ENCODE measurements around the gene ERVV-1.
"Not testable (repeated sequence)": the region's sequence is repeated elsewhere in the genome, so short reads cannot be mapped to it uniquely, and the experiment has no call there.

Gene ERVV-1, protein sequence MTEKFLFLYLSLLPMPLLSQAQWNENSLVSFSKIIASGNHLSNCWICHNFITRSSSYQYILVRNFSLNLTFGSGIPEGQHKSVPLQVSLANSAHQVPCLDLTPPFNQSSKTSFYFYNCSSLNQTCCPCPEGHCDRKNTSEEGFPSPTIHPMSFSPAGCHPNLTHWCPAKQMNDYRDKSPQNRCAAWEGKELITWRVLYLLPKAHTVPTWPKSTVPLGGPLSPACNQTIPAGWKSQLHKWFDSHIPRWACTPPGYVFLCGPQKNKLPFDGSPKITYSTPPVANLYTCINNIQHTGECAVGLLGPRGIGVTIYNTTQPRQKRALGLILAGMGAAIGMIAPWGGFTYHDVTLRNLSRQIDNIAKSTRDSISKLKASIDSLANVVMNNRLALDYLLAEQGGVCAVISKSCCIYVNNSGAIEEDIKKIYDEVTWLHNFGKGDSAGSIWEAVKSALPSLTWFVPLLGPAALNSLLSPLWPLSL

DNA sequence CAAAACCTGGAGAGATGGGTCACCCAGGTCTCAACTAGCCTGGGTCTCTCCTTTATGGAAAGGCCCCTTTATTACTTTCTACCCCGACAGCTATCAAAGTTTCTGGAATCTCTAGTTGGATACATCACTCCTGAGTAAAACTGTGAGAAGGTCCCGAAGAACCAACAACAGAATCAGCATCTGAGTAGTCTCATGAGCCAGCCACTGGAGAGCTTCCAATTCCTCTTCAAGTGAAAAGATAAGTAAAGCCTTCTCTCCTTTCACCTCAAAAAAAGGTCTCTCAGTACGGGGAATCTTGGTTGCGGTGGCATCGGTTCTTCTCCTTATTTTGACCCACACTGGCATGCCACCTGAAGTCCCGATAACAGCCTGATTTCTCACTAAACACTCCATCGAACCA, at the start of gene ERVV-1:
Gene ERVV-1, plus strand, starts transcription at position 301 of the 400 bp plus-strand sequence. CDS start 170 bp downstream, outside the sequence.
- H3K4me1 ChIP-seq: no peaks in the 10 kb centered on the region
- H3K4me3 ChIP-seq: no peak within 1 kb of the TSS
- in situ Hi-C loops (cut with MboI; ENCODE audit: low sequenced_read_pairs): no loop called here
- peaks cover 12% of the 10 kb centered on the region for H3K9me3 ChIP-seq
- no peak for DNase-seq (ENCODE audit: low spot score in 2 of 2)
- H3K27me3 ChIP-seq (ENCODE audit: low read depth): no peaks in the 10 kb centered on the region
- no peaks in the 10 kb centered on the region for H3K36me3 ChIP-seq (replicated peaks)

DNA sequence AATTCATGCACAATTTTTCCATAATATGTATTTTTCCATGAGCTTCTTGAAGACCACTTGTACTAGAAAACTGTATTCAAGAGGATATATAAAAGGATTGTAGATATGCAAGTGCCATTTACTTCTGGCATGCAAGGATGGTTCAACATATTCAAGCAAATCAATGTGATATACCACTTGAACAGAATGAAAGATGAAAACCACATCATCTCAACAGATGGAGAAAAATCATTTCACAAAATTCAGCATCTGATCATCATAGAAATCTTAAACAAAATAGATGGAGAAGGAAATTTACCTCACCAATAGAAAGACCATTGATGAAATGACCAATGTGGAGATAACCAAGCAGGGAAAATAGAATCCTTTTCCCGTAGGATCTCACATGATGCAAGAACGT, 45.9 kb upstream of the ERVV-1 start:
- no peak for DNase-seq (ENCODE audit: low spot score in 2 of 2)
- H3K36me3 ChIP-seq (replicated peaks): no peaks in the 10 kb centered on the region
- no peak overlapping the region for H3K4me3 ChIP-seq
- in situ Hi-C loops (cut with MboI; ENCODE audit: low sequenced_read_pairs): no loop called here
- no peaks in the 10 kb centered on the region for H3K9me3 ChIP-seq
- no peaks in the 10 kb centered on the region for H3K4me1 ChIP-seq
- no peaks in the 10 kb centered on the region for H3K27me3 ChIP-seq (ENCODE audit: low read depth)

DNA sequence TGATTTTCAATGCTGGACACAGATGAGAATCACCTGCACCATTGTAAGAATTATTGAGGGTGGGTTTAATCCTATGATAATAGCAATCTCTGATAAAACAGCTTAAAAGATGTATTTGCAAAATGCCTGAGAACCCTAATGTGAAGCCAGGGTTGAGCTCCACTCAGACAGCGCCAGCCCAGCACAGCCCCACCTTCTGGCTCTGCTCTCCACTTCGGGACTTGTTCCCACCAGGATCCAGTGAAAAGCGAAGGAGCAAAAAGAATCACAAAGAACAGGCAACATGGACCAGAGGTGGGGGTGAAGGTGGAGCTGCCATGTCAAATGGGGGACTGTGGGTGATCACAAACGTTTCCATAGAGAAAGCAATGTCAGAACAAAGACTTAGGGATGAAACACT, 32.4 kb upstream of the ERVV-1 start:
- no peaks in the 10 kb centered on the region for H3K27me3 ChIP-seq (ENCODE audit: low read depth)
- H3K9me3 ChIP-seq: no peaks in the 10 kb centered on the region
- H3K4me1 ChIP-seq: no peaks in the 10 kb centered on the region
- H3K36me3 ChIP-seq (replicated peaks): no peaks in the 10 kb centered on the region
- no peak for DNase-seq (ENCODE audit: low spot score in 2 of 2)
- in situ Hi-C loops (cut with MboI; ENCODE audit: low sequenced_read_pairs): no loop called here
- H3K4me3 ChIP-seq: no peak overlapping the region

DNA sequence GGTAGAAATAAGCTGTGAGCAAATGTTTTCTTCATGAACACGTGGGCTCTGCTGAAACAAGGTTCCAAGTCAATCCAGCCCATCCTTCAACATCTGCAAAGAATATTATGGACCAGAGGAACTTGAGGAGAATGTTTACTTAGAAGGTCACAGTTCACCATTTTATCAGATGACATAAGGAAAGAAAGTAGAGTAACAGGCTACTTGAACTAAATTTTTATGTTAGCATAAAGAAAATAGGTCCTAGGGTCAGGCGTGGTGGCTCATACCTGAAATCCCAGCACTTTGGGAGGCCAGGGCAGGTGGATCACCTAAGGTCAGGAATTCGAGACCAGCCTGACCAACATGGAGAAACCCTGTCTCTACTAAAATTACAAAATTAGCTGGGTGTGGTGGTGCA, 30.6 kb upstream of the ERVV-1 start:
- H3K4me1 ChIP-seq; in situ Hi-C loops (cut with MboI; ENCODE audit: low sequenced_read_pairs); H3K27me3 ChIP-seq (ENCODE audit: low read depth); DNase-seq (ENCODE audit: low spot score in 2 of 2); H3K36me3 ChIP-seq (replicated peaks); H3K4me3 ChIP-seq; H3K9me3 ChIP-seq: not testable (repeated sequence)

DNA sequence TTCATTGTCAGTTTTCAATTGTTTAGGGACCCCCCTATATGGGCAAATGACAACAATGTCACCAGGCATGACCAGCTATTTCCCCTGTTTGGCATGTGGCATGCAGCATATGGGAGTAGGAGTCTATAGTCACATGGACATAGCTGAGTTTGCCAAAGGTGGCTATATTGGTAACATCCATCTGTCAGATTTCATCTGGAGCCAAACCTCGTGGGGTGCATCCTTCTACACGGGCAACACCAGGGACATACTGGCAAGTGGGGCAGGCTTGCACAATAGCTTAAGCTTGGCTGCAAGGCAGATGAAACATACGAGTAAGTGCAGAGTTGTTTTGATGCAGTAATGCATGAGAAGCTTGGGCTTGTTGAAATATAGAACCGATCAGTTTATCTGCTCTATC, 26.5 kb upstream of the ERVV-1 start:
- no peaks in the 10 kb centered on the region for H3K27me3 ChIP-seq (ENCODE audit: low read depth)
- DNase-seq (ENCODE audit: low spot score in 2 of 2): no peak
- H3K4me3 ChIP-seq: no peak overlapping the region
- H3K4me1 ChIP-seq: no peaks in the 10 kb centered on the region
- H3K36me3 ChIP-seq (replicated peaks): no peaks in the 10 kb centered on the region
- no peaks in the 10 kb centered on the region for H3K9me3 ChIP-seq
- in situ Hi-C loops (cut with MboI; ENCODE audit: low sequenced_read_pairs): no loop called here

DNA sequence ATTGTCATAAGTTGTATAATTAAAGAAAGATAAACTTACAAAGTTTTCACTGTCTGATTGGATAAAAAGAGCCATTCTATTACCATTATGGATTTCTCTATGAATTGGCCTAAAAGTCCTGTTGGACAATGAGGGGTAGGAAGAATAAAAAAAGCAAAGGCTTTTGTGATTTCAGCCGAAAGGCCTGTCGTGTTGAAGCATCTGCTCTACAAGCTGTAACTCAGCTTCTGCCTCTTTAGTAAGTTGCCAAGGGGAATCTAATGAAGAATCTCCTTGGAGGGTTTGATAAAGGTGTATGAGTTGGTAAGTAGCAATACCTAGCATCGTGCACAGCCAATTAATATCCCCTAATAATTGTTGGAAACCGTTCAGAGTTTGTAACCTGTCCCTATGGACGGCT, 25.2 kb upstream of the ERVV-1 start:
- H3K4me1 ChIP-seq: no peaks in the 10 kb centered on the region
- H3K27me3 ChIP-seq (ENCODE audit: low read depth): no peaks in the 10 kb centered on the region
- H3K9me3 ChIP-seq: no peaks in the 10 kb centered on the region
- no peaks in the 10 kb centered on the region for H3K36me3 ChIP-seq (replicated peaks)
- H3K4me3 ChIP-seq: no peak overlapping the region
- in situ Hi-C loops (cut with MboI; ENCODE audit: low sequenced_read_pairs): no loop called here
- no peak for DNase-seq (ENCODE audit: low spot score in 2 of 2)

DNA sequence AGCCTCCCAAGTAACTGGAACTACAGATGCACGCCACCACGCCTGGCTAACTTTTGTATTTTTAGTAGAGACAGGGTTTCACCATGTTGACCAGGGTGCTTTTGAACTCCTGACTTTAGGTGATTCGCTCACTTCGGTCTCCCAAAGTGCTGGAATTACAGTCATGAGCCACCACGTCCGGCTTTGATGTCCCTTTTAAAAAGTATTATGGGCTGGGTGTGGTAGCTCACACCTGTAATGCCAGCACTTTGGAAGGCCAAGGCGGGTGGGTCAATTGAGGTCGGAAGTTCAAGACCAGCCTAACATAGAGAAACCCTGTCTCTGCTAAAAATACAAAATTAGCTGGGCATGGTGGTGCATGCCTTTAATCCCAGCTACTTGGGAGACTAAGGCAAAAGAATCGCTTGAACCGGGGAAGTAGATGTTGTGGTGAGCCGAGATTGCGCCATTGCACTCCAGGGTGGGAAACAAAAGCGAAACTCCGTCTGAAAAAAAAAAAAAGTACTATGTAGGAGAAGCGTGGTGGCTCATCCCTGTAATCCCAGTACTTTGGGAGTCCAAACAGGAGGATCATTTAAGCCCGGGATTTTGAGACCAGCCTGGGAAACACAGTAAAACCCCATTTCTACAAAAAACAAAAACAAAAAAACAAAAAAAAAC, 22.8 kb upstream of the ERVV-1 start:
- Histone ChIP-seq H3K4me3 (no peak overlapping the region), H3K9me3 (no peaks in the 10 kb centered on the region), H3K27me3 (ENCODE audit: low read depth) (no peaks in the 10 kb centered on the region), H3K36me3 (replicated peaks) (no peaks in the 10 kb centered on the region), H3K4me1 (no peaks in the 10 kb centered on the region)
- in situ Hi-C loops (cut with MboI; ENCODE audit: low sequenced_read_pairs): no loop called here
- no peak for DNase-seq (ENCODE audit: low spot score in 2 of 2)

DNA sequence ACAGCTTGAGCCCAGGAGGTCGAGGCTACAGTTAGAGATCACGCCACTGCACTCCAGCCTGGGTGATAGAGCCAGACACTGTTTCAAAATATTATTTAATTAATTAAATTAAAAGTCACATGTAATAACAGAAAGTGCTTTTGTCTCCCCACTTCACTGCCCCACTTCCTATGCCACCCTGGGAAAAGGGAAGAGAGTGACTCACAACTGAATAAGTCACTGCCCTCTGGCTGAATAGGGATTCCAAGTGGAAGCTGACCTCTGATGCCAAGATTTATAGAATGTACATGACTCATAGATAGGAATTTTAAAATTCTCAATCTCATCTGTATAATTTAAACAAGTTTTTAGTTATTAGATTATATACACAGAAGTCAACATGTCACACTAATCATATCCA, 22.2 kb upstream of the ERVV-1 start:
- H3K4me3 ChIP-seq: no peak overlapping the region

DNA sequence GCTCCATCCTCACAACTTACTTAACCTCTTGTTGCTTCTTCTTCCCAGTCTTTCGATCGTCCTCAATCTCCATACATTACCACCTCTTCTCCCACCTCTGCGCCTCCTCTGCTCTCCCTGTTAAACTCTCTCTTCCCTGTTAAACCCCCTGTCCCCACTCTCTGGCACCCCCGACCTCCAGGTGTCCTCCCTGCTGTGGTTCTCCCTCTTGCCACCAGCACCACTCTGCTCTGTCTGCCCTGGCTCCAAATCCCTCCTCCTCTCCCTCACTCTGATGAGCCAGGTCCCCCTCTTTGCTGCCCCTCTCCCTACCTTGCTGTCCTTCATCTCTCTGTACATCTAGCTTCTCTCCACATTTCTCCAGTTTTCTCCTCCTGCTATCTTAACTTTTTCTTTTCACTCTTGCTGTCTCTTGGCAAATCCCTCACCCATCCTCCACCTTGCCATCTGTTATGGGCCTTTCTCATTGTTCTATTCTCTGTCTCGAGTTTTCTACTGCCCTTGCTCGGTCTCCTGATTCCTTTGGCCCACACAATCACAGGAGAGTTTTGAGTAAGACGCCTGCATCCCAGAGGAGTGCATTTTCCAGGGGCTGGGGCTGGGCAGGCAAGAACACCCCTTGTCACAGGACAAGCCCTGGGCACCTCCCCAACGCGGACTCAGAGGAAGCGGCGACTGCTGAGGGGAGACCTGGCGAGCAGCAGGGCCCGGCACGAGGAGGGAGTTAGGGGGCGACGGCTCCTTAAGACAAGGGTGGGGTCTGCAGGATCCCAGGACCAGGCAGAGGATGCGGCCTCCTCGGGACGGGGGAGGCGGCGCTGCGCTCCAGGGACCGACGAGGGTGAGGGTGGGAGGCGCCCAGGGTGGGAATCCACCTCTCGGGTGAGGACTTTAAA, 21.4 kb upstream of the ERVV-1 start:
- Histone ChIP-seq H3K4me3 (no peak overlapping the region), H3K9me3 (no peaks in the 10 kb centered on the region), H3K4me1 (no peaks in the 10 kb centered on the region), H3K36me3 (replicated peaks) (no peaks in the 10 kb centered on the region), H3K27me3 (ENCODE audit: low read depth) (no peaks in the 10 kb centered on the region)
- no peak for DNase-seq (ENCODE audit: low spot score in 2 of 2)
- in situ Hi-C loops (cut with MboI; ENCODE audit: low sequenced_read_pairs): no loop called here

More for the DNA sequence above, 22.2 kb upstream of the ERVV-1 start:
- Histone ChIP-seq H3K4me1 (no peaks in the 10 kb centered on the region), H3K9me3 (no peaks in the 10 kb centered on the region), H3K27me3 (ENCODE audit: low read depth) (no peaks in the 10 kb centered on the region), H3K36me3 (replicated peaks) (no peaks in the 10 kb centered on the region)
- DNase-seq (ENCODE audit: low spot score in 2 of 2): no peak
- in situ Hi-C loops (cut with MboI; ENCODE audit: low sequenced_read_pairs): no loop called here

DNA sequence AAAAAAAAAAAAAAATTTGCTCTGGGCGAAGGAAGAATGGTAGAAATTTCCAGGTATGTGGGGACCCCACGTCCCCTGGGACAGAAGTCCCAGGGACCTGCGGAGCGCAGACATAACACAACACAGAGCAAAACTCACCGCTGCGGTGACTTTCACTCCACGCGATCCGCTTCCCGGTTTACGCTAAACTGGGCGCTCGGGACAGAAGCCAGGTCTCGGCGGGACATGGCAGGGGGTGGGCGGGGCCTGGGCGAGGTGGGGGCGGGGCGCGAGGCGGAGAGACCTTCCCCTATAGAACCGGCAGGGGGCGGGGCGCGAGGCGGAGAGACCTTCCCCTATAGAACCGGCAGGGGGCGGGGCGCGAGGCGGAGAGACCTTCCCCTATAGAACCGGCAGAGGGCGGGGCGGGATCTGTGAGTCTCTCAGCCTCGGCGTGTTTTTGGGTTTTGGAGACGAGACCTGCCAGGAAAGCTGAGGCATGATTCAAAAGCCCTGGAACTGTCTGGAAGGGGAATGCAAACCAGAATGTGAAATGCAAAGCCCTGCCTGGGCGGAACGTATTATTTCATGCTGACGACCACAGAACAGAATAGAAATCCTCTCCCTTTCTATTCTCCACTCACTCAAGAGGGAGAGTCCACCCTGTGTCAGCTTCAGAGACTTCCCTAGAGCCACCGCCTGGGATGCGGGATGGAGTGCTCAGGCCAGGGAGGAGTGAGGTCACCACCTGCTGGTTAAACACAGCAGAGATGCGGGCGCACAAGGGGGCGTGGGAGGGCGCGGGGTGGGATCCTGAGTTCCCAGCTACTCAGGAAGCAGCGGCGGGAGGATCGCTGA, 20.2 kb upstream of the ERVV-1 start:
- no peaks in the 10 kb centered on the region for H3K9me3 ChIP-seq
- H3K36me3 ChIP-seq (replicated peaks): no peaks in the 10 kb centered on the region
- peak; percentile 47 to 88 for DNase-seq (ENCODE audit: low spot score in 2 of 2)
- H3K4me1 ChIP-seq: no peaks in the 10 kb centered on the region
- no peaks in the 10 kb centered on the region for H3K27me3 ChIP-seq (ENCODE audit: low read depth)
- H3K4me3 ChIP-seq: peak overlapping the region; percentile 20
- in situ Hi-C loops (cut with MboI; ENCODE audit: low sequenced_read_pairs): no loop called here

DNA sequence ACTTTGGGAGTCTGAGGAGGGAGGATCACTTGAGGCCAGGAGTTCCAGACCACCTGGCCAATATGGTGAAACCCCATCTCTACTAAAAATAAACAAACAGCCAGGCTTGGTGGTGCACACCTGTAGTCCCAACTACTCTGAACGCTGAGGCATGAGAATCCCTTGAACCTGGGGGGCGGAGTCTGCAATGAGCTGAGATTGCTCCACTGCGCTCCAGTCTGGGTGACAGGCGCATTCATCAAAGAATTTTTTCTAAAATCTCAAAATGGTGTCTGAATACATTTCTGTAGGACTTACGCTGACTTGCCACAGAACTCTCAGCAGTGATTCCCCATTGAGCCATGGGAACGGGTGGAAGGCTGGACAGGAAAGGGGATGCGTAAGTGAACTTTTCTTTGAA, 18.0 kb upstream of the ERVV-1 start:
- Histone ChIP-seq H3K36me3 (replicated peaks) (no peaks in the 10 kb centered on the region), H3K4me1 (no peaks in the 10 kb centered on the region), H3K27me3 (ENCODE audit: low read depth) (no peaks in the 10 kb centered on the region), H3K9me3 (no peaks in the 10 kb centered on the region), H3K4me3 (no peak overlapping the region)
- no peak for DNase-seq (ENCODE audit: low spot score in 2 of 2)
- in situ Hi-C loops (cut with MboI; ENCODE audit: low sequenced_read_pairs): no loop called here

DNA sequence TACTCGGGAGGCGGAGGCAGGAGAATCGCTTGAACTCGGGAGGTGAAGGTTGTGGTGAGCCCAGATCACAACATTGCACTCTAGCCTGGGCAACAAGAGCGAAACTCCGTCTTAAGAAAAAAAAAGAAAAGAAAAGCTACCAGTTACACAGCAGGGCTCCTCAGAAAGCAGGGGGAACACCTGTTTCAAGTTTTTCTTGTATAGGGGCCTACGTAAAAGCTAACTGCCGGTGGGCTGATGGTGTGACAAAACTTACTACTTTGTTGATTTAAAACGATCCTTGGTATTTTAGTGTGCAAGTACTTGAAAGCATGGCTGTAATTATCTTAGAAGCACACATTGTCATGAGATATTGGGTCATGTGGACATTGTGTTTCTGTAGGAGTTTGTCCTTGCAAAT, 15.7 kb upstream of the ERVV-1 start:
- H3K27me3 ChIP-seq (ENCODE audit: low read depth): no peaks in the 10 kb centered on the region
- DNase-seq (ENCODE audit: low spot score in 2 of 2): no peak
- no peaks in the 10 kb centered on the region for H3K36me3 ChIP-seq (replicated peaks)
- H3K4me1 ChIP-seq: no peaks in the 10 kb centered on the region
- no peaks in the 10 kb centered on the region for H3K9me3 ChIP-seq
- in situ Hi-C loops (cut with MboI; ENCODE audit: low sequenced_read_pairs): no loop called here
- no peak overlapping the region for H3K4me3 ChIP-seq

DNA sequence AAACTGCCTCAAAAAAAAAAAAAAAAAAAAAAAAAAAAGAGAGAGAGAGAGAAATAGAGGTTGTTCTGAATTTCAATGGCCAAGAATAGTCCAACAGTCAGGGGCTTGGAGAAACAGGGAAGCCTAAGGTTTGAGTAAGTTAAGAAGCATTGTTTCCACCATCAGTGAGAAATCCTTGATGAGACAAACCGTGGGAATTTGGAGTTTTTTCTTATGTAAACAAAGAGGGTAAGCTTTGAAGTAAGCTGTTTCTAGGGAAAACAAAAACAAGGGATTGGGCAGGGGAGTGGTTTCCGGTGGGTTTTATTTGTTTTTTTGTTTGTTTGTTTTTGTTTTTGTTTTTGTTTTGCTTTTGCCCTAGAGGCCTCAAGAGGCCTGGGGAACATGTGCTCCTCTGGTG, 11.2 kb upstream of the ERVV-1 start:
- no peak for DNase-seq (ENCODE audit: low spot score in 2 of 2)

More for the DNA sequence above, 11.2 kb upstream of the ERVV-1 start:
- H3K4me1 ChIP-seq: no peaks in the 10 kb centered on the region
- in situ Hi-C loops (cut with MboI; ENCODE audit: low sequenced_read_pairs): no loop called here
- H3K27me3 ChIP-seq (ENCODE audit: low read depth): no peaks in the 10 kb centered on the region
- H3K9me3 ChIP-seq: no peaks in the 10 kb centered on the region
- H3K36me3 ChIP-seq (replicated peaks): no peaks in the 10 kb centered on the region
- no peak overlapping the region for H3K4me3 ChIP-seq
